Right renal pelvis (tissue), 4 donors: ENCODE measurements around the gene ARNT2. TPM values are rescaled to one million over a fixed set of nuclear protein-coding genes. Genes with fewer than 3 reads are reported as not detected.

Source experiments
- DNase-seq, 4 donors: peaks; one replicate each; pipeline ENCODE4 v3.0.0-alpha.2; 2013; ENCODE audit warnings: low read depth in 4 of 4, low spot score in 3 of 4, missing footprints in 1 of 4
- polyA plus RNA-seq, 4 donors: library from polyadenylated mRNA; unstranded; fragments of 120-200 nt; gene quantifications; one replicate each; pipeline ENCODE4 v1.2.1, GENCODE V29; 2013; ENCODE audit not compliant: insufficient read length in 4 of 4

Gene ARNT2
- polyA plus RNA-seq, 4 donors, result 61.2 to 67.9 (median 62.2) TPM

DNA sequence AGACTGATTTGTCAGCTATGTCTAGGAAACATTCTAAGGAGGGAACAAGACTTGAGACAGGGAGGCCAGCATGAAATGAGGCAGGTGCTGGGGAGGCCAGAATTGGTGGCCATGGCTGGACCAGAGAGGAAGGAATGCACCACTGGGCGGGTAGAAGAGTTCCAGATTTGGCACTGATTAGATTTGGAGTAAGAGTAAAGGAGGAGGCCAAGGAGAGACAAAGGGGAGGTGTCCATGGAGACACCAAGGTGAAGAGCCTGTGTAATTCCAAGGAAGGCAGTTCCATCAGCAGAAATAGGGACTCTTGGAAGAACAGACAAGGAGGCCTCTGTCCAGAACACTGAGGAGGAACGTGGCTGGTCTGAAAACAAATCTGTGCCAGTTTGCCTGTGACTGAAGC lies 1.8 kb downstream of the ARNT2 start:
- no peak for DNase-seq

DNA sequence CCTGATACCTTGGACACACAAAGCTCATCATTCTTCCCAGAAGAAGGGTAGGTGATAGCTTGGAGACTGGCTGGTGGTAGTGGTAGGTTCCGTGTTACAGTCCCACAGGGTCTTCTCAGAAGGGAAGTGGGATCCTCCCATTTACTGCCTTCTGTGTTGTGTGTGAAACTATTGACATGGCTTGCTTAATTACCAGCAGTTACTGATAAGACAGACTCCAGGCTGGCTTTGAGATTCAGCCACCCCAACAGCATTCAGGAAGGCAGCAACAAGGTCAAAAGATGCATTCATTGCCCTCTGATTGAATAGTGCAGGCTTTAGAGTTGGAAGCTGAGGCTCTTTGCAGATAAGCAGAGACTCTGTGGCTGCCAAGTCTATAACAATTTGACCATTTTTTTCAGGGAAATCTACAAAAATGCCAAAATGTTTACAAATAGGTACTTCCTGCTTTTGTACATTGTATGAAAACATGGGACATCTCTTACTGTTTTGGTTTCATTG lies 7.7 kb downstream of the ARNT2 start:
- no peak for DNase-seq

DNA sequence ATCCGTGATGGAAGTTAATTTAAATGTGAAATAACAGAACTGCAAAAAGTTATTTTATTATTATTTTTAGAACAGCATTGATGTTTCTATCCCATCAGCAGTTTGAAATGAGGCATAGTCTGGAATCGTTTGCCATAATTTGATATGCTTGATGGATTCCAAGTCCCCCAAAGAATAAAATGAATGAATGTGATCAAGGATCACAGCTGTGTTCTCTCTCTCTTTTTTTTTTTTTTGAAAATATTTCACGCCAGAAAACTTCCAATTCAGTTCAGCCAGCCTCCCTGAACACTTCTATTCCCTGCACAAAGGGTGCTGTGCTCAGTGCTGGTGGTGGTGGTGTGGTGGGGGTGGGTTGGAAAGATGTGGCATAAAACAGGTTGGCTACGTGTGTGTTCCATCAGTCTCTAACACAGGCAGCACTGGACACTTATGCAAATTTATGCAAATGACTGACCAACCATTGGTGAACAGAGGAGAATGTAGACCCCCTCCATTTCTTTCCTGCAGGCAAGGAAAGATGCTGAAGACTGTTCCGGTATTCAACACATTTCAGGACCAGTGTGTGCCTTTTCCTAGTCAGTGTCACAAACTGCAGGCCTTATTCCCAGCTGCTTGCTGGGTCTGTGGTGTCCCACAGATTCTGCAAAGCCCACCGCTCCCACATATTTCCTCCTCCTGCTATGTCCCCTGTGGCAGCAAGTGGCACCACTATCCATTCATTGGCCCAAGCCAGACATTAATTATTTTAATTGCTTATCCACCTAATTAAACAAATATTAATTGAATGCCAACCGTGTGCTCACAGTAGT lies 10.6 kb downstream of the ARNT2 start:
- DNase-seq, result no peak

DNA sequence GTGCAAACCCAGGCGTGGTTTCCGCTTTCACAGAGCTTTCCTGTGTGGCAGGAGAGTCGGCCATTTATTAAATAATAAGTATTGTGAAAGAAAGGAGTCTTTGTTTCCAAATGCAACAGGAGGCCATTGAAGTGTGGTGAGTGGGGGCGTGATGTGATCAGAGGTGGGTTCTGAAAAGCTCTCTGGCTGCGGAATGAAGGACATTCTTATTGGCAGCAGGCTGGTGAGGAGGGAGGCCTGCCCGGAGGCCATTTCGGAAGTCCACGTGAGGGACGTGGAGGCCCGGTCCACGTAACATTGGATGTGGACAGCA lies 11.1 kb downstream of the ARNT2 start:
- DNase-seq, result no peak

DNA sequence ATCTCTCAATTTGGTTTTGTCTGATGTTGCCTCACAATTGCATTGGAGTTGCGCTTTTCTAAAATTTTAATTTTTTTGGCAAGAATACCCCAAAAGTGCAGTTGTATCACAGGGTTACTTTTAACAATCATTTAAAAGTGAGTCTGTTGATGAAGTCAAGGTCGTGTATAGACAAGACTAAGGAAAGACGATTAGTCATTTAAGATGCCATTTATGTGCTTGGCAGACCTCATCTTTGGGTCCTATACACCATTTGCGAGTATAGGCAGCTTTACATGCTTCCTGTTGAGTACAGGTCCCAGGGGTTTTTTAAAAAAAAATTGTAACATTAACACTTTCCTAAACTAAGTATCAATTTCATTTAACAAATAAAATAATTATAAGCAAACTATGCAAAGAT lies 12.5 kb downstream of the ARNT2 start:
- no peak for DNase-seq

DNA sequence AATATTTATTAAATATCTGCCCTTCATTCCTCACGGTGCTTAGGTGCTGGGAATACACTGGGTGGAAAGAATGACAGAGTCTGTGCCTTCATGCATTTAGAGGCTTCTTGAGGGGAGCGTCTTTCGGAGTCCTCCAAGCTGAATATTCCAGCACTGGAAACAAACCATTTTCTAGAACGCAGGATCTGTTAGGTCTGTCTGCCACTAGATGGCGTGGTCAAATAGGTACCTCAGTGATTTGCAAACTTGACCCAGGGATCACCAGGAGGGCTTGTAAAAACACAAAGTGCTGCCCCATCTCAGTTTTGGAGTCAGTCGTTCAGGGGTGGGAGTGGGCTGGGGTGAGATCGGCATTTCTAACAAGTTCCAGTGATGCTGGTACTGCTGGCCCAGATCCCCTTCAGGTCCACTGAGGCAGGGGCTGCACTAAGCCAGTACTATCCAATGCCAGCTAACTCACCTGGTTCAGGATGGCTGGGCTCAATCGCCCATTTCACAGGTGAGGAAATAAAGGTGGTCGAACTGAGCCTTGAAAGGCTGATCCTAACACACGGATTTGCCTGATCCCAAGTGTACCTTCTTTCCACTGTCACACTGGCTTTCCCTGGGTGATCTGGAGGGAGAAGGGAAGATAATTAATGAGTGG lies 14.8 kb downstream of the ARNT2 start:
- DNase-seq, result no peak

DNA sequence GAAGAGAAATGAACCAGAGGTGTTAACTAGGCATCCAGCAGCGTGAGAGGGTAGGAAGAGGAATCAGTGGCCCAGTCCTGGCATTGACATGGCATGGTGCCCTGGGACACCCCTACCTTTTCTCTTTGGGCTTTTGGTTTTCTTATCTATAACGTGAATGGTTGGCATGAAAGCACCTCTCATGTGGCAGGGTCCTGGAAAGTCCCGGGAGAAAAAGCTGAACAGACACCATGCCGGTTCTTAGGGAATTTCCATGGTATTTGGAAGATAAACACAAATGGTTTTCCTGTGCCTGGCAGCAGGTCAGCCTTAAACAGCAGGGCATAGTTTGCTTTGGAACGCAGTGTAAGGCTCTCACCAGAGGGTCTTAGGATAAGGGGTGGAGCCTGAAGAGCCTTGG lies 15.4 kb downstream of the ARNT2 start:
- no peak for DNase-seq

DNA sequence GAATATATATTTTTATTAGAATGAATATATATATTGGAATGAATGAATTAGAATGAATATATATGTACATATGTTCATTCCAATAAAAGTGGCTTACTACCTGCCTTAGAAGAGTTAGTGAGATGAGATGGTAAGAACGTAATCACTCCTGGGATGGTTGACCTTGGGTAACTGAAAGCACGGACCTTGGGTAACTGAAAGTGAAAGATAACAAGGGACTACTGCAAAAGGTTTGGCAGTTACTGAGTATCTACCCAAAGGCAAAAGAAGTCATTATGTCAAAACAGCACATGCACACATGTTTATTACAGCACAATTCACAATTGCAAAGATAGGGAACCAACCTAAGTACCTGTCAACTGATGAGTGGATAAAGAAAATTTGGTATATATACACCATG lies 16.5 kb downstream of the ARNT2 start:
- no peak for DNase-seq

DNA sequence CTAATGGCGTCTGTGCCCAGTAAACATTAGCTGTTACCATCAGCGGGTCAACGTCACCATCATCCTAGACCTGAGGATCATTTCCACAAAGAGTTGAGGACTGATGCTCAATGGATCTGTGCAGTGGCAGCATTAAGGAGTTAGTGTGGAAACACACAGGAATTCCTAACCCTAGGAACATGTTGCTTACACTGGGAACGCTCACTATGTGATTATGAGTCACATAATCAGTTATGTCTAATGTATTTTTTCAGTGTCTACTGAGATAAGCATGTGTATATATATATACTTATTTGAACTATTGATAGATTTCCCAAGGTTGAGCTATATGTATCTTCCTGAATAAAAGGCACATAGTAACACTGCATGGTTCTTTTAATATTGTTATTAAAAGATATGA lies 19.0 kb downstream of the ARNT2 start:
- DNase-seq, result no peak

DNA sequence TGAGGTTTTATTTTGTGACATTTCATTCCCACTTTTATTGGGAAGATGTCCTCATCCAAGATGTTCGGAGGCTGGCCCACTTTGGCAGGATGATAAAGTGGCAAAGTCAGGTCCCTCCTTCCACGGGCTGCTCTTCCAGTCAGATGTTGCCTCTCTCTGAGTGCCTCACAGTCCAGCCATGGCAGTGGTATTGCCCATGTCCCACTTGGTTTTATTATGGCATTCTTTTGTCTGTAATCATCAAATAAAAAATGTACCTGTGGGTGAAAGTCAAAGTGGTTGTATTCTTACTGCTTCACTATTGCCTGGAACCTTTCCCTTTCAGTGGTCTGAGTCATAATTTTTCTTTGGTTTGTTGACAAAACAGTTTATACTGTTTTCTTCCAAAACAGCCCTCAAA lies 20.2 kb downstream of the ARNT2 start:
- no peak for DNase-seq

DNA sequence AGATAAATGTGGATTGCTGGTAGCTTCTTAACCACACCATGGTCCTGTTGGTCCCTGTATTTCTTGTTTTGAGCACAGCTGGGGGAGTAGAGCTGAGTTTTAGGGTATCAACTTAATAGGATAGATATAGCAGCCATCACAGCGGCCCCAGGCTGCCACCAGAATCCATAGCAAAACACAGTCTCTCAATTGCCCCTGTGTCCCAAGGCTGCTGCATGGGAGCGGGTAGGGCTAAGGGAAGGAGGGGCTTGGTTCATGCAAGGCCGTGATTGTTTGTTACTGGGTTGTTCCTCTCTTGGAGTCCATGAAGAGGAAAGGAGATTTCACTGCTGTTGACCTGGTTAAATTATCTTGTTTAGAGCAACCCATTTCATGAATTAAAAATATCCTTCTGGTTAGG lies 22.1 kb downstream of the ARNT2 start:
- DNase-seq, result no peak

DNA sequence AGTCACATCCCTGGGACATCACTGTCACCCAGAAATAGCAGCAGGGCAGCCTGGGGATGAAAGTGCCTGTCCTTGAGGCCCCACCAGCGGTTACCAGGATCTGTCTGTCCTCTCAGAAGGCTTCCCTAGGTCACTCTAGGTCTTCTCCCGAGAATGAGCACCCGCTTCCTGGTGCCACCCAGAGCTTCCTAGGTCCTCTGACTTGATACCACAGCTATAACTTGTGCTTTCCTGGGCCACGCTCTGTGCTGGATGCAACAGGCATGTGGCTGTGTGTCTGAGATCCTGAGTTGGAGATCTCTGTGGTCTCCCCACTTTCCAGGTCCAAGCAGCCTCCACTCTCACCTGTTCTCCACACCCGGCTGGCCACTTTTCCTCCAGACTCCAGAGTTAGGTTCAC lies 25.8 kb downstream of the ARNT2 start:
- DNase-seq, result no peak

DNA sequence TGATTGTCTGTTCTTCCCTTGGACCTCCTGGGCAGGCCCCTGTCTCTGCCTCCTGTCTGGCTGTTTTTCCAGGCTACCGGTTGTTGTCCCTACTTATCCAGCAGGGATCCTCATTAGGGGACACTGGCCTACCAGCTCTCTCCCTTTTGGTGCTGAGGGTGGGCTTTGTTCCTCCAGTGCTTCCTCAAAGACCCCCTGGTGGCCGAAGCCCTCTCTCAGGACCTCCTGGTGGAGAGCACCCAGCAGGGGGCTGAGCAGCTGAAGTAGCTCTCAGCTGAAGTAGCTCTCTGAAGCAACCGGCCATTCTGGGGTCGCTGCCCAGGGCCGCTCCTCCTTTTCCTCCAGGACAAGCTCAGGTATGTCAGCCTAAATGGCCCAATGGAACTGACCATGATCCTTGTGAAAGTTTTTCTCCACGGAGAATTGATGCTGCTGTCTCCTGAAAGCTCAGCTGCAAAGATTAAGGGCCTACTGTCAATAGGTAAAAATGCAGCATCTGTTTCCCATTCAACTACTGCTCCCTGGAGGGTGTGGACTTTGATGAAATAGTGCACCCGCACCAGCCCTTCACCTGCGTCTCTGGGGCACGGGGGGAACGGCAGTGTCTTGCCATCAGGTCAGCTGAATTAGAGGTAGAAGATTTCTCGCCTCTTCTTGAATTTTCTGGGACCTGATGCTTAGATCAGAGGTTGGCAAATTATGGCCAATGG lies 27.6 kb downstream of the ARNT2 start:
- no peak for DNase-seq

DNA sequence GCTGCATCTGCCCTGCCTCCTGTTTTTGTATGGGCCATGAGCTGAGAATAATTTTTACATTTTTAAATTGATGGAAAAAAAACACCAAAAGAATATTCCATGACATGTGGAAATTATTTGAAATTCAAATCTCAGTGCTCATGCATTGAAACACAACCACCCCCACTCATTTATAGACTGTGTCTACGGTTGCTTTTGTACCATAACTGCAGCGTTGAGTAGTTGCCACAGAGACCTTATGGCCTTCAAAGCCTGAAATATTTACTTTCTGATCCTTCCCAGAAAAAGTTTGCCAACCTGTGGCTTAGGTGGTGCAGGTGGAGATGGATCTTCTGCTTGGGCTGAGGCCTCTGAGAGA lies 28.1 kb downstream of the ARNT2 start:
- no peak for DNase-seq

DNA sequence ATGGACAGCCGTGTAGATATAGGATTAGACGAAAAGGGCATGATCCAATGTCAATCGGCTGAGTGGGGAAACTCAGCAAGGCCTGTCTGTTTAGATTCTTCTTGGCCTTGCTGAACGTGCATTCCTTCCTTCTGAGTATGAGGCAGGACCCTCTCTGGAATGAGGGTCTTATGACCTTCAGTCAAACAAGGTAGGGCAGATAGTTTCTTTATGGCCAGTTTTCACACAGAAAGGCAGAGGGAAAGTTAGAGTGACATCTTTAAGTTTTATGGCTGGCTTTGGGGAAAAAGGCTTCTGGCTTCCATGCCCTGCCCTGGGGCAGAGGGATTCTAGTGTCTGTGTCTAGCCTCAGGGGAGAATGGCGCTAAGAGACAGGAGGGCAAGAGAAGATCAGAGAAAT lies 29.7 kb downstream of the ARNT2 start:
- no peak for DNase-seq

DNA sequence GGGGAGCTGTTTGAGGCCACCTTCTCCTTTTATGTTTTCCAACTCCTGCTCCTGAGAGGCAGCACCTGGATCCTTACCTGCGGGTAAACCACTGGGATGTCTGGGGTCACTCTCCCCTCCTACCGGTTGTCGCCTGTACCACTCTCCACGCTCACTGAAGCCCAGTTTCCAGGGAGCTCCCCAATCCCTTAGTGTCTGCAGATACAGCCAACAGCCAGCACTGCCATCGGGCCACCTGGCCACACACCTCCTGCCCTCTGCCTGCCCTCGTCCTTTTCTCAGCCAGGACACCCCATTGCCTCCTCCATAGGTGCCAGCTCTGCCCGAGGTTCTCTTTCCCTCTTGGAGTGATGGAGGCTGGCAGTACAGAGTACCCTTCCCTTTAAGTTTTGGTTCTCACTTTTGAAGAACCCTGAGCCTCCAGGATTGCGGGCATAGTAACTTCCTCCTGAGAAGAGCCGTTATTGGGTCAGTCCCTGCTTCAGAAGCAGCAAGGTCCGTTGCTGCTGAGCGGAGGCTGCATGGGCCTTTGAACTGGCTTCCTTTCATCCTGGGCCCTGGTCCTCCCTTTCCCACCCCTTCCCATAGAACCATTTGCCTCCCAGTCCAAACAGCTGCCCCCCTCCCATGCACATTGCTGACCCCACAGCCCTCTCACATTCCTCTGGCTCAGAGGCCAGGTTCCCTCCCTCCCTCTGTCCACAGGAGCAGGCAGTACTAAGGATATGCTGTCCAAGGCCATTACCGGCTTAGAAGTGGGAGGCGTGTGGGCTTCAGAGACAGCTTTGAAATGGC lies 30.9 kb downstream of the ARNT2 start:
- peak in 1 of 4 donors; percentile 39 for DNase-seq

DNA sequence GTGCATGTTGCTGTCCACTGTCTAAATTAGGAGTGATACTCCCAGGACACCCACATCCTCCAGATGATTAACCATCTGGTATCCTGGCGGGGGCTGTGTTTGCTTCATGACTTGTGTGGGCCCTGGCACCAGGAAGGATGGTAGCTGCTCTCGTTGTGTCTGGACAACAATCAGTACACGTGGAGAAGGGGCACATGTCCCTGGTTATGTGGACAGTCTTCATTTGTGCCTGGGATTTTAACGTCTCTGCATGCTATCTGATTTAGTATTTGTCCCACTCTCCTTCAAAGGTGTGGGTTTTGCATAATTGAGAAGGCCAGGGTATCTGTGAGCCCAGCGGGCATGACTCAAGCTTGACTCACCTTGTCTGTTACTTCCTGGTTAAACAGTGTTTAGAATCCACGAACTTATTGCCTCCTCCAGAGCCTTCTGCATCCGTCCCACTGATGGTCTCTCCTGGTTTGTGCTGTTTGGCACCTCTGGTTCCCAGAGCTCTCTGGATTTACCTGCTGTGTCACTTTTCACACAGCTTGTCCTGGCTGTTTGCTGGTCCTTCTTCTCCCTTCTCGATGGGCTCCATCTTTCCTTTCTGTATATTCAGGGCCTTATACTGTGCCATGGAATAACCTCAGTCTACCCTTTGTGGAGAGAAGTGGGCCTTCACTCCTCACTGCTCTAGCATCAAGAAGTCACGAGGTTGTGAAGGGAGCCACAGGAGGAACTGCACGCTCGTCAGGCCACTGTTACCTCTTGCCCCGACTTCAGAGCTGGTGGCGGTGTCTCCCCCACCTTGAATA lies 32.5 kb downstream of the ARNT2 start:
- no peak for DNase-seq

DNA sequence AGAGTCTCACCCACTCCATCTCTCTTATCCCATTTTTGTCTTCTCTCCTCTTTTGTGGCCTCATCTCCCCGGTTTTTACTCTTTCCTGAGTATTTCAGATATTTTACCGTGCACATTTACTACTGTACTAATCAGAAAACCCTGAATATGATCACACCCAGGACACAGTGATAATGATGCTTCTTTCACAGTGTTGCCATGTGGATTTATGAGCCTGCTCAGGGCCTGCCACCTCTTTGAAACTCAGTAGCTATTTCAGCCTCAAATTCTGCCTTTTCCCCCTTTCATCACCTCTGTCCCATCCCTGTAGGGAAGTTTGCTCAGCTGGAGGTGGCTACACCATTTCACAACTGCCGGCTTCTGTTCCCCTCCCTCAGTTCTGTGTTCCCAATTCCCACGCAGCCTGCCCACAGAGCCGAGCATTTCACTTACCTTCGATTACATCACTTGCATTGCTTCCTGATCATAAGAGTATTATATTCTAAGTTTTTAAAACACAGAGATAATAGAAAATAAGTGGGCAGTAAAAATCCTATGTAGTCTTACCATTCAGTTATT lies 33.2 kb downstream of the ARNT2 start:
- no peak for DNase-seq

DNA sequence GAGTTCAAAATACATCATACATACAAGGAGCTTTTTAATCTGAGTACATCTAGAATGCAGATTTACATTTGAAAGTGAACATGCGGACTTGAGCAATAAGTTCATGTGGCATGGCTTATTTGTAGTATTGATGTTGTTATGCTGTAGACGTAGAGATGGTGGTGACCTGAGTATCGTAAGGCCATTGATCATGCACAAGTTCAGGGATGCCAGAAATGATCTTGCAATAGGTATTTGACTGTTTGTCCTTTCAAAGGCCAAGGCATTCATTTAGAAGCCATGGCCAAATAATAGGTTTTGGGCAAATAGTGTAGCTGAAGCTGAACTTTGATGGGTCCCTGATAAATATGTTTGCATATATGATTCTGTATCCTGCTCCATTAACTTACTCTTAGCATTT lies 35.0 kb downstream of the ARNT2 start:
- DNase-seq, result no peak

DNA sequence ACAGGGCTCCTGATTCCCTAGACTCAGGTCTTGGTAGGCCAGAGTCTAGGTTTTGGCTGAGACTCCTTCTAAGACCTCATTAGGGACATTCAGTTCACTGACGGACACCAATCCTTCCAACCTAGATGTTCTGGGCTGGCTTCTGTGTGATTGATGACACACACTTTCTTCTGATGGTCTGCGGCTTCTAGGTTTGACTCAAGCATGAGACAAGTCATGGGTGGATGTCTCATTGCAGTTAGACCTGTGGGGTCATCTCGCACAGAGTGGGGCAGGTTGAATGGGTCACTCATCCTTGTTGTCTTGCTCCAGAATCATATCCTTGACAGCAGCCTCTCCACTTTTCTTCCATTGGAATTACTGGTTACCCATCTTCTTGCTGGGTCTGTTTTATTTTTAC lies 35.8 kb downstream of the ARNT2 start:
- no peak for DNase-seq
